ENCODE data around the gene CCDC40. TPM values are rescaled to one million over a fixed set of nuclear protein-coding genes. Genes with fewer than 3 reads are reported as not detected.

CCDC40 gene
- total and polyA plus RNA-seq, 2 of the 13 experiments (the other 11 are each of a cell fraction or from before 2014, with no cell fraction given), result 4.1 to 5.5 TPM

DNA sequence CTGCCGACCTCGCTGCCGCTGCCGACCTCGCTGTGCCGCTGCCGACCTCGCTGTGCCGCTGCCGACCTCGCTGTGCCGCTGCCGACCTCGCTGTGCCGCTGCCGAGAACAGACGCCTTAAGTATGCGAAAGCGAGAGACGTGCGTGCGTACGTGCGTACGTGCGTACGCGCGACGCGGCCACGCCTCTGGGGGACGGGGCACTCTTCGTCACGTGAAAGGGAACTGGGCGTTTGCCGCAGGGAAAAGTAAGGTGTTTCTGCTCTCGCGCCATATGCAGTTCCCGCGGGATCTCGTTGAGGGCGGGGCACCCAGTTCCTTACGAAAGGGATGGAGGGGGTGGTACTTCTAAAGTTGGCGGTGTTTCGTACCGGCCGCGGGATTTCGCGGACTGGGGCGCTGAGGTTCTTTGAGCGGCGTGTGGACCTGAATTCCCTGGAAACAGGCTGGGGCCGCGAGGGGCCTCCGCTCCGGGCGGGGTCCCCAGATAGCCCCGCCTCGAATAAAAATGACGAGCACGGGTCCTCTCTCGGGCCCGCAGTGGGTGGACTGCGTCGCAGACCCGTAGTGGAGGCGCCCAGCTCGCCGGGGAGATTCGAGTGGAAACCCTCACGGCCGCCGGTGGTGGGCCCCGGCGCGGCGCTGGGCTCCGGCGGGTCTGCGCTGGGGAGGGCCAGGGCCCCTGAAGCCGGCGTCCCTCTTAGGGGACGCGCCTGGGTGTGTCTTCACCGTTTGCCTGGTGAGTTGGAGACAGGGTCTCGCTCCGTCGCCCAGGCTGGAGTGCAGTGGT is 110.8 kb downstream of the CCDC40 start, which contains the start of gene EIF4A3 (continued):
- peak; percentile 89 for TF ChIP-seq IKZF4 (CRISPR knock-in tag; IDR thresholded peaks at IDR 0.05; ENCODE audit: borderline replicate concordance, low read depth, not compliant biosample characterization)
- TF ChIP-seq, protein P1, sequence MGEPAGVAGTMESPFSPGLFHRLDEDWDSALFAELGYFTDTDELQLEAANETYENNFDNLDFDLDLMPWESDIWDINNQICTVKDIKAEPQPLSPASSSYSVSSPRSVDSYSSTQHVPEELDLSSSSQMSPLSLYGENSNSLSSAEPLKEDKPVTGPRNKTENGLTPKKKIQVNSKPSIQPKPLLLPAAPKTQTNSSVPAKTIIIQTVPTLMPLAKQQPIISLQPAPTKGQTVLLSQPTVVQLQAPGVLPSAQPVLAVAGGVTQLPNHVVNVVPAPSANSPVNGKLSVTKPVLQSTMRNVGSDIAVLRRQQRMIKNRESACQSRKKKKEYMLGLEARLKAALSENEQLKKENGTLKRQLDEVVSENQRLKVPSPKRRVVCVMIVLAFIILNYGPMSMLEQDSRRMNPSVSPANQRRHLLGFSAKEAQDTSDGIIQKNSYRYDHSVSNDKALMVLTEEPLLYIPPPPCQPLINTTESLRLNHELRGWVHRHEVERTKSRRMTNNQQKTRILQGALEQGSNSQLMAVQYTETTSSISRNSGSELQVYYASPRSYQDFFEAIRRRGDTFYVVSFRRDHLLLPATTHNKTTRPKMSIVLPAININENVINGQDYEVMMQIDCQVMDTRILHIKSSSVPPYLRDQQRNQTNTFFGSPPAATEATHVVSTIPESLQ (CRISPR knock-in tag; conservative IDR thresholded peaks at IDR 0.05), result peak; percentile 66; the same call in 1 of the 2 replicates
- no peak for TF ChIP-seq ZNF720 (CRISPR knock-in tag; IDR thresholded peaks at IDR 0.05)
- 0 out of 2 replicates have a peak, but pooled peaks have one; percentile 82 for TF ChIP-seq ZMAT3 (CRISPR knock-in tag; conservative IDR thresholded peaks at IDR 0.05)
- peak; percentile 43; the same call in 1 of the 2 replicates for TF ChIP-seq RAD21 (CRISPR knock-in tag; IDR thresholded peaks at IDR 0.05)
- TF ChIP-seq RARG (CRISPR knock-in tag; IDR thresholded peaks at IDR 0.05; ENCODE audit: low read depth), result no peak
- TF ChIP-seq MED1 (CRISPR knock-in tag; IDR thresholded peaks at IDR 0.05), result peak; percentile 88
- TF ChIP-seq SOX6 (IDR thresholded peaks at IDR 0.05), result no peak
- peak; percentile 71 for TF ChIP-seq SOX6 (CRISPR knock-in tag; IDR thresholded peaks at IDR 0.05)
- TF ChIP-seq KDM1A (CRISPR knock-in tag; IDR thresholded peaks at IDR 0.05), result peak; percentile 45; the same call in 1 of the 2 replicates
- peak; percentile 97 for TF ChIP-seq GTF3A (CRISPR knock-in tag; conservative IDR thresholded peaks at IDR 0.05)
- TF ChIP-seq, protein P2, sequence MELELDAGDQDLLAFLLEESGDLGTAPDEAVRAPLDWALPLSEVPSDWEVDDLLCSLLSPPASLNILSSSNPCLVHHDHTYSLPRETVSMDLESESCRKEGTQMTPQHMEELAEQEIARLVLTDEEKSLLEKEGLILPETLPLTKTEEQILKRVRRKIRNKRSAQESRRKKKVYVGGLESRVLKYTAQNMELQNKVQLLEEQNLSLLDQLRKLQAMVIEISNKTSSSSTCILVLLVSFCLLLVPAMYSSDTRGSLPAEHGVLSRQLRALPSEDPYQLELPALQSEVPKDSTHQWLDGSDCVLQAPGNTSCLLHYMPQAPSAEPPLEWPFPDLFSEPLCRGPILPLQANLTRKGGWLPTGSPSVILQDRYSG (CRISPR knock-in tag; IDR thresholded peaks at IDR 0.05), result 0 out of 2 replicates have a peak, but pooled peaks have one; percentile 34
- TF ChIP-seq, protein P3, sequence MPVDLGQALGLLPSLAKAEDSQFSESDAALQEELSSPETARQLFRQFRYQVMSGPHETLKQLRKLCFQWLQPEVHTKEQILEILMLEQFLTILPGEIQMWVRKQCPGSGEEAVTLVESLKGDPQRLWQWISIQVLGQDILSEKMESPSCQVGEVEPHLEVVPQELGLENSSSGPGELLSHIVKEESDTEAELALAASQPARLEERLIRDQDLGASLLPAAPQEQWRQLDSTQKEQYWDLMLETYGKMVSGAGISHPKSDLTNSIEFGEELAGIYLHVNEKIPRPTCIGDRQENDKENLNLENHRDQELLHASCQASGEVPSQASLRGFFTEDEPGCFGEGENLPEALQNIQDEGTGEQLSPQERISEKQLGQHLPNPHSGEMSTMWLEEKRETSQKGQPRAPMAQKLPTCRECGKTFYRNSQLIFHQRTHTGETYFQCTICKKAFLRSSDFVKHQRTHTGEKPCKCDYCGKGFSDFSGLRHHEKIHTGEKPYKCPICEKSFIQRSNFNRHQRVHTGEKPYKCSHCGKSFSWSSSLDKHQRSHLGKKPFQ (CRISPR knock-in tag; IDR thresholded peaks at IDR 0.05; ENCODE audit: insufficient replicate concordance), result peak; percentile 37
- TF ChIP-seq, protein P4, sequence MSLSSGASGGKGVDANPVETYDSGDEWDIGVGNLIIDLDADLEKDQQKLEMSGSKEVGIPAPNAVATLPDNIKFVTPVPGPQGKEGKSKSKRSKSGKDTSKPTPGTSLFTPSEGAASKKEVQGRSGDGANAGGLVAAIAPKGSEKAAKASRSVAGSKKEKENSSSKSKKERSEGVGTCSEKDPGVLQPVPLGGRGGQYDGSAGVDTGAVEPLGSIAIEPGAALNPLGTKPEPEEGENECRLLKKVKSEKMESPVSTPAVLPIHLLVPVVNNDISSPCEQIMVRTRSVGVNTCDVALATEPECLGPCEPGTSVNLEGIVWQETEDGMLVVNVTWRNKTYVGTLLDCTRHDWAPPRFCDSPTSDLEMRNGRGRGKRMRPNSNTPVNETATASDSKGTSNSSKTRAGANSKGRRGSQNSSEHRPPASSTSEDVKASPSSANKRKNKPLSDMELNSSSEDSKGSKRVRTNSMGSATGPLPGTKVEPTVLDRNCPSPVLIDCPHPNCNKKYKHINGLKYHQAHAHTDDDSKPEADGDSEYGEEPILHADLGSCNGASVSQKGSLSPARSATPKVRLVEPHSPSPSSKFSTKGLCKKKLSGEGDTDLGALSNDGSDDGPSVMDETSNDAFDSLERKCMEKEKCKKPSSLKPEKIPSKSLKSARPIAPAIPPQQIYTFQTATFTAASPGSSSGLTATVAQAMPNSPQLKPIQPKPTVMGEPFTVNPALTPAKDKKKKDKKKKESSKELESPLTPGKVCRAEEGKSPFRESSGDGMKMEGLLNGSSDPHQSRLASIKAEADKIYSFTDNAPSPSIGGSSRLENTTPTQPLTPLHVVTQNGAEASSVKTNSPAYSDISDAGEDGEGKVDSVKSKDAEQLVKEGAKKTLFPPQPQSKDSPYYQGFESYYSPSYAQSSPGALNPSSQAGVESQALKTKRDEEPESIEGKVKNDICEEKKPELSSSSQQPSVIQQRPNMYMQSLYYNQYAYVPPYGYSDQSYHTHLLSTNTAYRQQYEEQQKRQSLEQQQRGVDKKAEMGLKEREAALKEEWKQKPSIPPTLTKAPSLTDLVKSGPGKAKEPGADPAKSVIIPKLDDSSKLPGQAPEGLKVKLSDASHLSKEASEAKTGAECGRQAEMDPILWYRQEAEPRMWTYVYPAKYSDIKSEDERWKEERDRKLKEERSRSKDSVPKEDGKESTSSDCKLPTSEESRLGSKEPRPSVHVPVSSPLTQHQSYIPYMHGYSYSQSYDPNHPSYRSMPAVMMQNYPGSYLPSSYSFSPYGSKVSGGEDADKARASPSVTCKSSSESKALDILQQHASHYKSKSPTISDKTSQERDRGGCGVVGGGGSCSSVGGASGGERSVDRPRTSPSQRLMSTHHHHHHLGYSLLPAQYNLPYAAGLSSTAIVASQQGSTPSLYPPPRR (CRISPR knock-in tag; IDR thresholded peaks at IDR 0.05; ENCODE audit: borderline replicate concordance), result peak; percentile 78
- peak; percentile 97; the same call in 1 of the 2 replicates for TF ChIP-seq ARHGAP35 (CRISPR knock-in tag; IDR thresholded peaks at IDR 0.05; ENCODE audit: borderline replicate concordance)
- TF ChIP-seq REL (CRISPR knock-in tag; conservative IDR thresholded peaks at IDR 0.05), result no peak
- TF ChIP-seq ELF3 (CRISPR knock-in tag; IDR thresholded peaks at IDR 0.05), result peak; percentile 85
- peak; percentile 19; the same call in 1 of the 2 replicates for TF ChIP-seq ZNF780A (CRISPR knock-in tag; IDR thresholded peaks at IDR 0.05)
- peak; percentile 85 for TF ChIP-seq ZSCAN29 (CRISPR knock-in tag; conservative IDR thresholded peaks at IDR 0.05)
- peak; percentile 65 for TF ChIP-seq TSC22D2 (CRISPR knock-in tag; IDR thresholded peaks at IDR 0.05; ENCODE audit: borderline replicate concordance)
